Breast epithelium (tissue), 4 donors: Measurements from ENCODE around the gene SLCO4A1. TPM values are rescaled to one million over a fixed set of nuclear protein-coding genes. Genes with fewer than 3 reads are reported as not detected.

ENCODE experiments used
- DNase-seq, 2 donors: peaks; one replicate each; pipeline ENCODE4 v3.0.0-alpha.2; 2019; ENCODE audit warnings: low spot score in 2 of 2
- H3K27ac ChIP-seq, 2 donors: fragments of 200-600 bp; sonication (generic) in 1 of 2; one replicate each; pipeline ENCODE4 v1.5.1; 2016 to 2019; ENCODE audit warnings: mild to moderate bottlenecking in 1 of 2
- H3K27me3 ChIP-seq, 2 donors: fragments of 200-600 bp; sonication (generic) in 1 of 2; one replicate each; pipeline versions ENCODE4 v1.5.1 to v1.6.0; 2017 to 2019; ENCODE audit warnings: control low read depth in 1 of 2, mild to moderate bottlenecking in 1 of 2
- H3K36me3 ChIP-seq: fragments of 200-600 bp; one replicate; pipeline ENCODE4 v1.5.1; 2019
- H3K4me1 ChIP-seq, 2 donors: fragments of 200-600 bp; sonication (generic); one replicate each; pipeline ENCODE4 v1.5.1; 2016 to 2019; ENCODE audit warnings: control low read depth in 1 of 2
- H3K4me3 ChIP-seq, 3 donors: fragments of 200-600 bp; sonication (generic); 1 replicate in 2 of 3; 2 replicates in 1 of 3; pipeline ENCODE4 v1.5.1; 2016 to 2019; ENCODE audit warnings: mild to moderate bottlenecking in 3 of 3, moderate library complexity in 2 of 3
- H3K9me3 ChIP-seq, 2 donors: fragments of 200-600 bp; sonication (generic) in 1 of 2; one replicate each; pipeline ENCODE4 v1.5.1; 2016 to 2019; ENCODE audit warnings: control low read depth in 1 of 2
- CTCF ChIP-seq, 3 donors: fragments of 450-650 bp; IDR thresholded peaks; one replicate each; pipeline ENCODE4 v1.5.1; 2016 to 2017; ENCODE audit warnings: antibody characterized with exemption in 3 of 3, mild to moderate bottlenecking in 3 of 3, moderate library complexity in 3 of 3
- POLR2A ChIP-seq: fragments of 450-650 bp; IDR thresholded peaks from one replicate; pipeline ENCODE4 v1.6.1; 2016; ENCODE audit warnings: antibody characterized with exemption, mild to moderate bottlenecking, moderate library complexity
- POLR2AphosphoS5 ChIP-seq, 3 donors: sonication (generic); formaldehyde crosslinking; IDR thresholded peaks; one replicate each; pipeline ENCODE4 v1.6.1; 2017; ENCODE audit warnings: antibody characterized with exemption in 3 of 3
- intact Hi-C: fragments of 100-400 bp; cut with DNase I; formaldehyde crosslinking; loops from one replicate; pipeline ENCODE4 v1.15.1; 2023; ENCODE audit warnings: low total_unique reads
- total RNA-seq, 3 donors: library from RNA; depleted of rRNA; stranded (reverse); fragments of >200 nt; gene quantifications; one replicate each; pipeline ENCODE4 v1.1.0, GENCODE V29; 2016

SLCO4A1 gene
- total RNA-seq, 3 donors from 2014 or later = 8.8 to 26.5 (median 15.4) TPM

- Histone ChIP-seq H3K9me3 (no peaks in the 10 kb centered on the region), H3K27ac (no peak overlapping the region), H3K27me3 (peaks cover 0 to 24% of the 10 kb centered on the region in 2 donors), H3K4me1 (no peaks in the 10 kb centered on the region), H3K36me3 (no peaks in the 10 kb centered on the region), H3K4me3 (no peak overlapping the region)
- DNase-seq = no peak
- intact Hi-C loops = no loop called here
- TF ChIP-seq POLR2A (no peak), CTCF (IDR thresholded peaks at IDR 0.05) (no peak), POLR2AphosphoS5 (IDR thresholded peaks at IDR 0.05) (no peak)
Observed at GRCh38 chr20:62632575-62633090, 9.7 kb upstream of the SLCO4A1 start.

- H3K4me3 ChIP-seq = no peak overlapping the region
- DNase-seq = no peak
- intact Hi-C loops = no loop called here
- no peak overlapping the region for H3K27ac ChIP-seq
- H3K36me3 ChIP-seq = no peaks in the 10 kb centered on the region
- no peaks in the 10 kb centered on the region for H3K4me1 ChIP-seq
- H3K27me3 ChIP-seq = peaks cover 0 to 24% of the 10 kb centered on the region in 2 donors
- no peaks in the 10 kb centered on the region for H3K9me3 ChIP-seq
- TF ChIP-seq CTCF (IDR thresholded peaks at IDR 0.05) = no peak
- TF ChIP-seq POLR2A = no peak
- no peak for TF ChIP-seq POLR2AphosphoS5 (IDR thresholded peaks at IDR 0.05)
Observed at GRCh38 chr20:62633598-62634329, 8.5 kb upstream of the SLCO4A1 start.

GRCh38 chr20:62634330-62634967, 7.9 kb upstream of the SLCO4A1 start:
- Histone ChIP-seq H3K27ac (no peak overlapping the region), H3K27me3 (peaks cover 0 to 24% of the 10 kb centered on the region in 2 donors), H3K36me3 (no peaks in the 10 kb centered on the region), H3K9me3 (no peaks in the 10 kb centered on the region), H3K4me1 (no peaks in the 10 kb centered on the region), H3K4me3 (no peak overlapping the region)
- TF ChIP-seq POLR2A = no peak
- TF ChIP-seq POLR2AphosphoS5 (IDR thresholded peaks at IDR 0.05) = no peak
- TF ChIP-seq CTCF (IDR thresholded peaks at IDR 0.05) = no peak
- no peak for DNase-seq
- intact Hi-C loops = no loop called here

GRCh38 chr20:62635232-62635631, 7.1 kb upstream of the SLCO4A1 start:
- TF ChIP-seq POLR2AphosphoS5 (IDR thresholded peaks at IDR 0.05) (no peak), POLR2A (no peak), CTCF (IDR thresholded peaks at IDR 0.05) (no peak)
- intact Hi-C loops = no loop called here
- Histone ChIP-seq H3K9me3 (no peaks in the 10 kb centered on the region), H3K27me3 (peaks cover 0 to 24% of the 10 kb centered on the region in 2 donors), H3K27ac (no peak overlapping the region), H3K36me3 (no peaks in the 10 kb centered on the region), H3K4me1 (no peaks in the 10 kb centered on the region), H3K4me3 (no peak overlapping the region)
- DNase-seq = no peak

GRCh38 chr20:62635852-62636251, 6.5 kb upstream of the SLCO4A1 start:
- TF ChIP-seq POLR2AphosphoS5 (IDR thresholded peaks at IDR 0.05) (no peak), CTCF (IDR thresholded peaks at IDR 0.05) (no peak), POLR2A (no peak)
- intact Hi-C loops = no loop called here
- Histone ChIP-seq H3K27me3 (peaks cover 0 to 24% of the 10 kb centered on the region in 2 donors), H3K4me3 (no peak overlapping the region), H3K9me3 (no peaks in the 10 kb centered on the region), H3K36me3 (no peaks in the 10 kb centered on the region), H3K4me1 (no peaks in the 10 kb centered on the region), H3K27ac (no peak overlapping the region)
- no peak for DNase-seq
